ENCODE measurements around the gene RHOD.

DNA sequence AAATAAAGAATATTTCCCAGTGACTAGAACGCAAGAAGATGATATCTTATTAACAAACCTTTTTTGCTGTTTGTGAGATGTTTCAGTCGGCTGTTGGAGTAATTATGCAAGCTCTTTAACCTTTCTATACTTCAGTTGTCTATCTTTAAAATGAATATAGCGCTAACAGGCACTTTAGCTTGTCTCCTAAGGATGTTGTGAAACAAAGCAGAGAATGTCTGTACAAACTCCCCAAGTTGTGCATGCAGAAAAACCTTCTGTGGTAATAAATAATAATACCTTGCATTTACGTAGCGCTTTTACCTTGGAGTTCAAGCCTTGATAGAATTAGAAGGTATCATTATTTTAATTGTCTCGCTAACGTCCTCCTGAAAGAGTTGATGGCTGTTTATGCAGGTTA, 60.5 kb downstream of the RHOD start:
- TF ChIP-seq, protein P1, sequence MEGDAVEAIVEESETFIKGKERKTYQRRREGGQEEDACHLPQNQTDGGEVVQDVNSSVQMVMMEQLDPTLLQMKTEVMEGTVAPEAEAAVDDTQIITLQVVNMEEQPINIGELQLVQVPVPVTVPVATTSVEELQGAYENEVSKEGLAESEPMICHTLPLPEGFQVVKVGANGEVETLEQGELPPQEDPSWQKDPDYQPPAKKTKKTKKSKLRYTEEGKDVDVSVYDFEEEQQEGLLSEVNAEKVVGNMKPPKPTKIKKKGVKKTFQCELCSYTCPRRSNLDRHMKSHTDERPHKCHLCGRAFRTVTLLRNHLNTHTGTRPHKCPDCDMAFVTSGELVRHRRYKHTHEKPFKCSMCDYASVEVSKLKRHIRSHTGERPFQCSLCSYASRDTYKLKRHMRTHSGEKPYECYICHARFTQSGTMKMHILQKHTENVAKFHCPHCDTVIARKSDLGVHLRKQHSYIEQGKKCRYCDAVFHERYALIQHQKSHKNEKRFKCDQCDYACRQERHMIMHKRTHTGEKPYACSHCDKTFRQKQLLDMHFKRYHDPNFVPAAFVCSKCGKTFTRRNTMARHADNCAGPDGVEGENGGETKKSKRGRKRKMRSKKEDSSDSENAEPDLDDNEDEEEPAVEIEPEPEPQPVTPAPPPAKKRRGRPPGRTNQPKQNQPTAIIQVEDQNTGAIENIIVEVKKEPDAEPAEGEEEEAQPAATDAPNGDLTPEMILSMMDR (IDR thresholded peaks at IDR 0.05; ENCODE audit: insufficient read depth, low read depth, low read length): no peak
- no peak for TF ChIP-seq EZH2 (IDR thresholded peaks at IDR 0.05; ENCODE audit: insufficient read depth, low read length)

Measured in astrocyte (in vitro differentiated cells and primary cell).